SK-N-SH (cell line): ENCODE measurements around the gene NPHP1. TPM values are rescaled to one million over a fixed set of nuclear protein-coding genes. Genes with fewer than 3 reads are reported as not detected.

Experiments
- CTCF ChIA-PET: fragments of 300-600, 350-600 bp; formaldehyde crosslinking; extraction: SDS; loops from one replicate; lab custom pipeline; 2021; lab: Yijun Ruan, JAX
- POLR2A ChIA-PET: fragments of 350-600 bp; sonication (Branson Sonifier 250); formaldehyde crosslinking; extraction: SDS; loops from one replicate; lab custom pipeline; 2020; ENCODE audit warnings: antibody characterized with exemption, inconsistent platforms; lab: Yijun Ruan, JAX
- DNase-seq: peaks from one replicate; pipeline ENCODE4 v3.0.0; 2012
- H2AFZ ChIP-seq: fragments of 200-600 bp; sonication (generic); 2 replicates; pipeline ENCODE4 v1.8.1; 2016; ENCODE audit warnings: antibody characterized with exemption, mild to moderate bottlenecking, low read depth
- H3F3A ChIP-seq: fragments of 200-600 bp; sonication (generic); replicated peaks from 2 replicates; pipeline ENCODE3; 2016; ENCODE audit warnings: antibody characterized with exemption, mild to moderate bottlenecking; ENCODE audit not compliant: insufficient read depth
- H3K27ac ChIP-seq, 2 experiments: fragments of 200-500 bp in 1 of 2; fragments of 200-600 bp in 1 of 2; sonication (Bioruptor generic) in 1 of 2; sonication (generic), shearing (Covaris generic) in 1 of 2; 2 replicates each; pipeline versions ENCODE4 v1.5.1 to v1.6.1; 2014 to 2016; ENCODE audit warnings: low read depth in 2 of 2, inconsistent platforms in 1 of 2, low read length in 1 of 2, mild to moderate bottlenecking in 1 of 2, mixed read lengths in 1 of 2
- H3K27me3 ChIP-seq: fragments of 200-600 bp; sonication (generic), shearing (Covaris generic); 2 replicates; pipeline ENCODE4 v1.6.1; 2016; ENCODE audit warnings: mixed run types; ENCODE audit not compliant: insufficient read depth
- H3K36me3 ChIP-seq, 2 experiments: fragments of 200-500 bp in 1 of 2; fragments of 200-600 bp in 1 of 2; sonication (Bioruptor generic) in 1 of 2; sonication (generic) in 1 of 2; replicated peaks in 1 of 2; 2 replicates each; pipeline versions ENCODE3 to v1.5.1; 2014 to 2016; ENCODE audit warnings: low read length in 1 of 2, mild to moderate bottlenecking in 1 of 2; ENCODE audit not compliant: insufficient read depth in 2 of 2, control insufficient read depth in 1 of 2
- H3K4me1 ChIP-seq, 2 experiments: fragments of 200-500 bp in 1 of 2; fragments of 200-600 bp in 1 of 2; sonication (Bioruptor generic) in 1 of 2; sonication (generic), shearing (Covaris generic) in 1 of 2; 2 replicates each; pipeline versions ENCODE4 v1.5.1 to v1.6.1; 2014 to 2016; ENCODE audit warnings: low read depth in 1 of 2, low read length in 1 of 2, mixed run types in 1 of 2; ENCODE audit not compliant: insufficient read depth in 2 of 2, control insufficient read depth in 1 of 2
- H3K4me2 ChIP-seq: fragments of 200-600 bp; sonication (generic), shearing (Covaris generic); 2 replicates; pipeline ENCODE4 v1.6.1; 2017; ENCODE audit warnings: mixed run types
- H3K4me3 ChIP-seq, 2 experiments: fragments of 200-500 bp in 1 of 2; fragments of 200-600 bp in 1 of 2; sonication (Bioruptor generic) in 1 of 2; sonication (generic), shearing (Covaris generic) in 1 of 2; 2 replicates each; pipeline versions ENCODE4 v1.5.1 to v1.8.1; 2014 to 2016; ENCODE audit warnings: low read depth in 2 of 2, inconsistent platforms in 1 of 2, low read length in 1 of 2, mild to moderate bottlenecking in 1 of 2, mixed read lengths in 1 of 2, moderate library complexity in 1 of 2
- H3K79me2 ChIP-seq: fragments of 200-600 bp; sonication (generic); 2 replicates; pipeline ENCODE4 v1.8.1; 2017; ENCODE audit warnings: mild to moderate bottlenecking; ENCODE audit not compliant: insufficient read depth
- H3K9ac ChIP-seq: fragments of 200-600 bp; sonication (generic); 2 replicates; pipeline ENCODE4 v1.6.1; 2017; ENCODE audit warnings: mixed run types
- H3K9me2 ChIP-seq: fragments of 200-600 bp; sonication (generic); 2 replicates; pipeline ENCODE4 v1.6.1; 2017; ENCODE audit warnings: mixed run types
- H3K9me3 ChIP-seq: fragments of 200-600 bp; sonication (generic); 2 replicates; pipeline ENCODE4 v1.6.1; 2017; ENCODE audit warnings: mixed run types, mild to moderate bottlenecking, moderate library complexity
- H4K20me1 ChIP-seq: fragments of 200-600 bp; sonication (generic); 2 replicates; pipeline ENCODE4 v1.6.1; 2017; ENCODE audit warnings: mild to moderate bottlenecking, mixed run types; ENCODE audit not compliant: insufficient read depth
- CHD2 ChIP-seq: fragments of 150-350 bp; IDR thresholded peaks from 2 replicates; pipeline ENCODE4 v1.6.1; 2018; ENCODE audit warnings: low read length; ENCODE audit not compliant: partially characterized antibody
- ELF1 ChIP-seq: IDR thresholded peaks from 2 replicates; pipeline ENCODE4 v1.4.0; 2012
- FOSL2 ChIP-seq: IDR thresholded peaks from 2 replicates; pipeline ENCODE4 v1.4.0; 2012; ENCODE audit warnings: low read depth, mild to moderate bottlenecking, moderate library complexity, borderline replicate concordance
- FOXJ3 ChIP-seq: sonication (generic); formaldehyde crosslinking; IDR thresholded peaks from 2 replicates; pipeline ENCODE4 v1.5.1; 2020; ENCODE audit warnings: mild to moderate bottlenecking, missing genetic modification reagents
- GABPA ChIP-seq: IDR thresholded peaks from 2 replicates; pipeline ENCODE4 v1.4.0; 2012; ENCODE audit warnings: low read depth, mild to moderate bottlenecking
- GATA2 ChIP-seq: sonication (generic); formaldehyde crosslinking; IDR thresholded peaks from 2 replicates; pipeline ENCODE4 v1.5.0; 2020; ENCODE audit warnings: mild to moderate bottlenecking, missing genetic modification reagents
- MEF2A ChIP-seq: IDR thresholded peaks from 2 replicates; pipeline ENCODE4 v1.4.0; 2012; ENCODE audit warnings: low read depth, borderline replicate concordance
- MXI1 ChIP-seq: IDR thresholded peaks from 2 replicates; pipeline ENCODE4 v1.6.1; 2012; ENCODE audit warnings: mild to moderate bottlenecking, low read depth, low read length, improper control_type of control experiment
- NFIC ChIP-seq: IDR thresholded peaks from 2 replicates; pipeline ENCODE4 v1.4.0; 2012; ENCODE audit warnings: borderline replicate concordance
- NRF1 ChIP-seq: IDR thresholded peaks from 2 replicates; pipeline ENCODE4 v1.6.1; 2012; ENCODE audit warnings: low read depth, mild to moderate bottlenecking, low read length
- RAD21 ChIP-seq: IDR thresholded peaks from 2 replicates; pipeline ENCODE4 v1.6.1; 2012; ENCODE audit warnings: mild to moderate bottlenecking, low read length
- RCOR1 ChIP-seq: fragments of 150-350 bp; IDR thresholded peaks from 2 replicates; pipeline ENCODE4 v1.6.1; 2017; ENCODE audit warnings: antibody characterized with exemption, low read length
- REST ChIP-seq: IDR thresholded peaks from 2 replicates; pipeline ENCODE4 v1.6.1; 2012; ENCODE audit warnings: mild to moderate bottlenecking, low read depth, low read length, moderate library complexity
- RFX5 ChIP-seq: IDR thresholded peaks from 2 replicates; pipeline ENCODE4 v1.6.1; 2012; ENCODE audit warnings: mild to moderate bottlenecking, improper control_type of control experiment, low read length
- RXRA ChIP-seq: IDR thresholded peaks from 2 replicates; pipeline ENCODE4 v1.4.0; 2012; ENCODE audit warnings: low read depth, mild to moderate bottlenecking, borderline replicate concordance
- YY1 ChIP-seq: IDR thresholded peaks from 2 replicates; pipeline ENCODE4 v1.4.0; 2012; ENCODE audit warnings: low read depth, mild to moderate bottlenecking
- ZBTB33 ChIP-seq: IDR thresholded peaks from 2 replicates; pipeline ENCODE4 v1.4.0; 2012; ENCODE audit warnings: low read depth, borderline replicate concordance
- WGBS: methylation state at CpG from one replicate; pipeline ENCODE4 v1.1.6; 2017; ENCODE audit warnings: low lambda C conversion rate; 5-methylcytosine and 5-hydroxymethylcytosine counted together
- polyA plus RNA-seq, 3 experiments: library from polyadenylated mRNA; depleted of rRNA; stranded (reverse); fragments of >200 nt; gene quantifications; 2 replicates each; pipeline ENCODE4 v1.2.3, GENCODE V29; 2012
- TF ChIP-seq, protein P1 (sequence below): fragments of 200-600 bp; sonication (generic); IDR thresholded peaks from 2 replicates; pipeline ENCODE4 v1.6.1; 2017; ENCODE audit warnings: antibody characterized with exemption, mild to moderate bottlenecking, moderate library complexity
- TF ChIP-seq, protein P2 (sequence below): IDR thresholded peaks from 2 replicates; pipeline ENCODE4; 2012

Gene NPHP1
- polyA plus RNA-seq, 1 of the 3 experiments (the other 2 are of a cell fraction) = 5.0 TPM

- Histone ChIP-seq H3K9ac (no peak overlapping the region), H3K36me3 (peaks cover 0 to 28% of the 10 kb centered on the region in 2 experiments), H3K79me2 (no peaks in the 10 kb centered on the region), H3K4me2 (no peak overlapping the region), H3F3A (peaks cover 4% of the 10 kb centered on the region), H3K27ac (no peak overlapping the region), H2AFZ (no peak overlapping the region), H3K9me3 (peaks cover 15% of the 10 kb centered on the region; the same call in 1 of the 2 replicates), H3K4me1 (no peaks in the 10 kb centered on the region), H4K20me1 (no peaks in the 10 kb centered on the region), H3K9me2 (no peaks in the 10 kb centered on the region), H3K4me3 (no peak overlapping the region), H3K27me3 (no peaks in the 10 kb centered on the region)
- TF ChIP-seq NRF1 (no peak), RFX5 (no peak), NFIC (no peak), CHD2 (no peak), RXRA (no peak), MEF2A (no peak)
- POLR2A ChIA-PET = no interaction called here
- DNase-seq = no peak
- CTCF ChIA-PET = no interaction called here
Measured at GRCh38 chr2:110134025-110134424, 70.8 kb downstream of the NPHP1 start.

GRCh38 chr2:110131166-110131565 is 73.6 kb downstream of the NPHP1 start:
- 61% methylated on average over 2 of the region's 2 CpGs for WGBS
- ChIA-PET POLR2A (no interaction called here), CTCF (interaction anchor here (1.0 to 1.1 kb wide), 2 partner anchors 11 to 26 kb away, joined by 3 read pairs; no protein-coding TSS in a partner anchor)
- H3K9me2 ChIP-seq = no peaks in the 10 kb centered on the region
- H3K36me3 ChIP-seq = peaks cover 0 to 28% of the 10 kb centered on the region in 2 experiments
- H3K27ac ChIP-seq = no peak overlapping the region
- no peaks in the 10 kb centered on the region for H4K20me1 ChIP-seq
- H3K9ac ChIP-seq = no peak overlapping the region
- no peak for DNase-seq
- H3F3A ChIP-seq = peaks cover 4% of the 10 kb centered on the region
- H3K9me3 ChIP-seq = peaks cover 15% of the 10 kb centered on the region; the same call in 1 of the 2 replicates
- H2AFZ ChIP-seq = no peak overlapping the region
- H3K79me2 ChIP-seq = no peaks in the 10 kb centered on the region
- no peaks in the 10 kb centered on the region for H3K4me1 ChIP-seq
- no peak overlapping the region for H3K4me3 ChIP-seq
- TF ChIP-seq, protein P1, sequence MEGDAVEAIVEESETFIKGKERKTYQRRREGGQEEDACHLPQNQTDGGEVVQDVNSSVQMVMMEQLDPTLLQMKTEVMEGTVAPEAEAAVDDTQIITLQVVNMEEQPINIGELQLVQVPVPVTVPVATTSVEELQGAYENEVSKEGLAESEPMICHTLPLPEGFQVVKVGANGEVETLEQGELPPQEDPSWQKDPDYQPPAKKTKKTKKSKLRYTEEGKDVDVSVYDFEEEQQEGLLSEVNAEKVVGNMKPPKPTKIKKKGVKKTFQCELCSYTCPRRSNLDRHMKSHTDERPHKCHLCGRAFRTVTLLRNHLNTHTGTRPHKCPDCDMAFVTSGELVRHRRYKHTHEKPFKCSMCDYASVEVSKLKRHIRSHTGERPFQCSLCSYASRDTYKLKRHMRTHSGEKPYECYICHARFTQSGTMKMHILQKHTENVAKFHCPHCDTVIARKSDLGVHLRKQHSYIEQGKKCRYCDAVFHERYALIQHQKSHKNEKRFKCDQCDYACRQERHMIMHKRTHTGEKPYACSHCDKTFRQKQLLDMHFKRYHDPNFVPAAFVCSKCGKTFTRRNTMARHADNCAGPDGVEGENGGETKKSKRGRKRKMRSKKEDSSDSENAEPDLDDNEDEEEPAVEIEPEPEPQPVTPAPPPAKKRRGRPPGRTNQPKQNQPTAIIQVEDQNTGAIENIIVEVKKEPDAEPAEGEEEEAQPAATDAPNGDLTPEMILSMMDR = no peak
- no peak for TF ChIP-seq GATA2 (CRISPR knock-in tag)
- TF ChIP-seq FOXJ3 = no peak
- TF ChIP-seq RCOR1 = no peak
- TF ChIP-seq RAD21 = no peak
- TF ChIP-seq CHD2 = no peak
- TF ChIP-seq ZBTB33 = no peak
- no peak for TF ChIP-seq MEF2A
- TF ChIP-seq REST = no peak
- TF ChIP-seq FOSL2 = no peak
- no peak for TF ChIP-seq MXI1
- TF ChIP-seq, protein P2, sequence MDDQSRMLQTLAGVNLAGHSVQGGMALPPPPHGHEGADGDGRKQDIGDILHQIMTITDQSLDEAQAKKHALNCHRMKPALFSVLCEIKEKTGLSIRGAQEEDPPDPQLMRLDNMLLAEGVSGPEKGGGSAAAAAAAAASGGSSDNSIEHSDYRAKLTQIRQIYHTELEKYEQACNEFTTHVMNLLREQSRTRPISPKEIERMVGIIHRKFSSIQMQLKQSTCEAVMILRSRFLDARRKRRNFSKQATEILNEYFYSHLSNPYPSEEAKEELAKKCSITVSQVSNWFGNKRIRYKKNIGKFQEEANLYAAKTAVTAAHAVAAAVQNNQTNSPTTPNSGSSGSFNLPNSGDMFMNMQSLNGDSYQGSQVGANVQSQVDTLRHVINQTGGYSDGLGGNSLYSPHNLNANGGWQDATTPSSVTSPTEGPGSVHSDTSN = no peak
- no peak for TF ChIP-seq ELF1
- TF ChIP-seq YY1 = no peak
- no peak for TF ChIP-seq GABPA
- no peak for TF ChIP-seq RXRA
- H3K4me2 ChIP-seq = no peak overlapping the region
- H3K27me3 ChIP-seq = no peaks in the 10 kb centered on the region
